ENCODE data around the gene OXCT1.

DNA sequence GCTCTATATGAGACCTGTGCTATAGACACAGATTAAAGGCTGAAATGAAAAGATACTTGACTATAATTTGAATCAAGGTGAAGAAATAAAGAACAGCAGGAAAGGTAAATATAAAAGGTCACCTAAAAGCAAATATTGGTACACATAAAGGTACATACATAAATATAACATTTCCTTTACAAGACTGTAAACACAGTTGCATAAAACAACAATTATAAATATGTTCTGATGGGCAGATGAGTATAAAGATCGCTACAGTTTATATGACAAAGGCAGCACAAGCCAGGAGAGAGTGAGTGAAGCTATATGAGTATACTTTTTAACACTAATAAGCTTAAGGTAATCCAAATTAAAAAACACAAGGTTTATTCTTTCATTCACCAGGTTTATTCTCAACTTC lies 114.5 kb downstream of the OXCT1 start:
- TF ChIP-seq, protein P1, sequence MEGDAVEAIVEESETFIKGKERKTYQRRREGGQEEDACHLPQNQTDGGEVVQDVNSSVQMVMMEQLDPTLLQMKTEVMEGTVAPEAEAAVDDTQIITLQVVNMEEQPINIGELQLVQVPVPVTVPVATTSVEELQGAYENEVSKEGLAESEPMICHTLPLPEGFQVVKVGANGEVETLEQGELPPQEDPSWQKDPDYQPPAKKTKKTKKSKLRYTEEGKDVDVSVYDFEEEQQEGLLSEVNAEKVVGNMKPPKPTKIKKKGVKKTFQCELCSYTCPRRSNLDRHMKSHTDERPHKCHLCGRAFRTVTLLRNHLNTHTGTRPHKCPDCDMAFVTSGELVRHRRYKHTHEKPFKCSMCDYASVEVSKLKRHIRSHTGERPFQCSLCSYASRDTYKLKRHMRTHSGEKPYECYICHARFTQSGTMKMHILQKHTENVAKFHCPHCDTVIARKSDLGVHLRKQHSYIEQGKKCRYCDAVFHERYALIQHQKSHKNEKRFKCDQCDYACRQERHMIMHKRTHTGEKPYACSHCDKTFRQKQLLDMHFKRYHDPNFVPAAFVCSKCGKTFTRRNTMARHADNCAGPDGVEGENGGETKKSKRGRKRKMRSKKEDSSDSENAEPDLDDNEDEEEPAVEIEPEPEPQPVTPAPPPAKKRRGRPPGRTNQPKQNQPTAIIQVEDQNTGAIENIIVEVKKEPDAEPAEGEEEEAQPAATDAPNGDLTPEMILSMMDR (IDR thresholded peaks at IDR 0.05): no peak
- TF ChIP-seq POLR2A (IDR thresholded peaks at IDR 0.05): no peak

All from thyroid gland (tissue), 4 donors.